Measurements from ENCODE around the gene ZNF341. TPM values are rescaled to one million over a fixed set of nuclear protein-coding genes. Genes with fewer than 3 reads are reported as not detected.

The ZNF341 gene
- total RNA-seq, 4 donors from 2014 or later, result 2.5 to 13.5 (median 3.6) TPM

- TF ChIP-seq CTCF (IDR thresholded peaks at IDR 0.05) (no peak), POLR2A (IDR thresholded peaks at IDR 0.05) (no peak)
- Histone ChIP-seq H3K27ac (no peak overlapping the region), H3K36me3 (peaks cover 0 to 62% (median 0%) of the 10 kb centered on the region in 3 donors), H3K9me3 (no peaks in the 10 kb centered on the region), H3K4me1 (peaks cover 0 to 4% (median 0%) of the 10 kb centered on the region in 4 donors), H3K27me3 (no peaks in the 10 kb centered on the region), H3K4me3 (no peak overlapping the region)
- DNase-seq, result no peak
Measured at GRCh38 chr20:33711446-33711738, 20.4 kb upstream of the ZNF341 start.

- Histone ChIP-seq H3K4me3 (no peak overlapping the region), H3K4me1 (peaks cover 0 to 8% (median 0%) of the 10 kb centered on the region in 4 donors), H3K27ac (no peak overlapping the region), H3K36me3 (peaks cover 0 to 48% (median 0%) of the 10 kb centered on the region in 3 donors), H3K9me3 (no peaks in the 10 kb centered on the region), H3K27me3 (no peaks in the 10 kb centered on the region)
- no peak for TF ChIP-seq CTCF (IDR thresholded peaks at IDR 0.05)
- no peak for TF ChIP-seq POLR2A (IDR thresholded peaks at IDR 0.05)
- no peak for DNase-seq
Measured at GRCh38 chr20:33713865-33714367, 17.9 kb upstream of the ZNF341 start.

GRCh38 chr20:33716498-33716897, 15.3 kb upstream of the ZNF341 start:
- Histone ChIP-seq H3K27me3 (no peaks in the 10 kb centered on the region), H3K4me3 (no peak overlapping the region), H3K9me3 (no peaks in the 10 kb centered on the region), H3K27ac (no peak overlapping the region), H3K4me1 (peaks cover 0 to 18% (median 6%) of the 10 kb centered on the region in 4 donors), H3K36me3 (peaks cover 0 to 38% (median 0%) of the 10 kb centered on the region in 3 donors)
- TF ChIP-seq CTCF (IDR thresholded peaks at IDR 0.05), result no peak
- no peak for TF ChIP-seq POLR2A (IDR thresholded peaks at IDR 0.05)
- no peak for DNase-seq

- H3K9me3 ChIP-seq, result no peaks in the 10 kb centered on the region
- peak overlapping the region; percentile 80 to 94 (median 90) for H3K4me3 ChIP-seq
- peaks cover 0 to 18% (median 6%) of the 10 kb centered on the region in 4 donors for H3K4me1 ChIP-seq
- DNase-seq, result no peak
- no peaks in the 10 kb centered on the region for H3K27me3 ChIP-seq
- TF ChIP-seq CTCF (IDR thresholded peaks at IDR 0.05), result no peak
- no peak for TF ChIP-seq POLR2A (IDR thresholded peaks at IDR 0.05)
- H3K36me3 ChIP-seq, result peaks cover 0 to 11% (median 0%) of the 10 kb centered on the region in 3 donors
- peak overlapping the region; percentile 72 to 86 (median 78) for H3K27ac ChIP-seq
Measured at GRCh38 chr20:33719277-33719988, 12.4 kb upstream of the ZNF341 start.

- peak within 1 kb of the TSS; percentile 80 to 94 (median 90) for H3K4me3 ChIP-seq
- H3K9me3 ChIP-seq, result no peaks in the 10 kb centered on the region
- peak within 1 kb of the TSS; percentile 72 to 86 (median 78) for H3K27ac ChIP-seq
- H3K36me3 ChIP-seq, result peaks cover 0 to 4% (median 0%) of the 10 kb centered on the region in 3 donors
- H3K27me3 ChIP-seq, result no peaks in the 10 kb centered on the region
- DNase-seq, result peak; percentile 87 to 95 (median 89)
- peak; percentile 47 to 51 for TF ChIP-seq POLR2A (IDR thresholded peaks at IDR 0.05)
- TF ChIP-seq CTCF (IDR thresholded peaks at IDR 0.05), result peak in 1 of 6 experiments; percentile 13
- H3K4me1 ChIP-seq, result peaks cover 0 to 18% (median 6%) of the 10 kb centered on the region in 4 donors
Measured at GRCh38 chr20:33719989-33720709, 11.6 kb upstream of the ZNF341 start, which contains the start of gene PXMP4. Gene PXMP4 (minus strand): TSS chr20:33720310. CDS start chr20:33720207, 103 bp downstream.

Measured in Peyer's patch (tissue), 4 donors.